ENCODE measurements around the gene DDHD1.
"Not testable (repeated sequence)": the region's sequence is repeated elsewhere in the genome, so short reads cannot be mapped to it uniquely, and the experiment has no call there.

The DDHD1 gene

DNA sequence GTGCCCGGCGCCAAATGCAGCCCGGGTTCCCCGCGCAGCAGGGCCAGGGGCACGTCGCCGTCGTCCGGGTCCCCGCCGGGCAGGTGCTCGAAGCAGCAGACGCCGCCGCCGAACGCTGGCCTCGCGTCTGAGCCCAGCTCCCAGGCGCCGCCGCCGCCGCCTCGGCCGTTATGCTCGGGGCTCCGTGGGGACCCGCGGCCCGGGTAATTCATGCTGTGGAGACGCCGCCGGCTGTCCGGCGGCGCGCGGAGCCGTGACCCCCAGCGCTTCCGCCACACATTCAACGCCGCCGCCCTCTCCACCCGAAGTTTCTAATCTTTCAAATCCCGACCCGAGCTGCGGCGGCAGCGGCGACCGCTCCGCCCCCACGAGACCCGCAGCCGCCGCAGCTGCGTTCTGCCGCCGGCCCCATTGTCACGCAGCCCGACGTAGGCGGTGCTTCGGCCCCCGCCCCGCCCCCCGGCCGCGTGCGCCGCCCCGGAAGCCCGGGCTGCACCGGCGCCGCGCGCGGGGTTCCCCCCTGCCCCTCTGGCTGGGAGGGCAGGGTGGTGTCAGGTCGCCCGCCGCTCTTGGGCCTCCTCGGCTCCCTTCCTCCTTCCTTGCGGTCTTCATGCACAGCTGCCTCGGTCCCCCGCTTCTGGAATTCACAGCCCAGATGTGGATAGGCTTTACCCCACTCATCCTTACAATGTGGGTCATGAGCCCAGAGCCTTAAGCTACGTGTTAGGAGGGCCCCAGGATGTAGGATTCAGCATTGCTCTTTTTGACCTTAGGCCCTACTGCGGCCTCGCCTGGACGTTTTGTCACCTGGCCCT, at the start of gene DDHD1:
DDHD1 (minus strand) TSS at position 437 of the 815 bp plus-strand sequence; CDS start at position 212, 225 bp downstream.
- peak; percentile 81 for DNase-seq

DNA sequence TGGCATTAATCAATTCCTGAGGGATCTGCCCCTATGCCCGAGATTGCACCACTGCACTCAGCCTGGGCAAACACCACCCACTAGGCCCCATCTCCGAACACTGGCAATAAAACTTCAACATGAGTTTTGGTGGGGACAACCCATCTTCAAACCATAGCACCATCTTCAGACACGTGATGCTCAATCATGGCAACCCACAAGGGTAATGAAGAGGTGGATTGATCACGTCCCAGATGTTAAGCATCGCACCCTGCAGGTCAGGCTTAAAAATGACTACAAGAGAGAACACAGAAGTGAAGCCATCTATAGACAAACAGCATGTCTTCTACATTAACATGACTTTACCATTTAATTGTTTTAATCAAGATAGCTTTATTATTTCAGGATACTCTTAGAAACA, 42.8 kb upstream of the DDHD1 start:
- no peak for DNase-seq

DNA sequence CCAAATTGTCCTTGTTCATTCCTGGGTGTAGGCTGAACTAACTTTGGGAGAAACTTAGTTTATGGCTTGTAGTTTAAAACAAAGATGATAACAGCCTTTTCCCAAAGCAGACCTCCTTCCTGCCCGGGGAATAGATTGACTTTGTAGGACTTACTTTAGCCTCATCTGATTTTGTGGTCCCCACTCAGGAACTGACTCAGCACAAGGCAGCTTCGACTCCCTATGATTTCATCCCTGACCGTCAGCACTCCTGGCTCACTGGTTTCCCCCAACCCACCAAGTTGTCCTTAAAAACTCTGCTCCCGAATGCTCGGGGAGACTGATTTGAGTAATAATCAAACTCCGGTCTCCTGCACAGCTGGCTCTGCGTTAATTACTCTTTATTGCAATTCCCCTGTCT, 40.1 kb upstream of the DDHD1 start:
- no peak for DNase-seq

DNA sequence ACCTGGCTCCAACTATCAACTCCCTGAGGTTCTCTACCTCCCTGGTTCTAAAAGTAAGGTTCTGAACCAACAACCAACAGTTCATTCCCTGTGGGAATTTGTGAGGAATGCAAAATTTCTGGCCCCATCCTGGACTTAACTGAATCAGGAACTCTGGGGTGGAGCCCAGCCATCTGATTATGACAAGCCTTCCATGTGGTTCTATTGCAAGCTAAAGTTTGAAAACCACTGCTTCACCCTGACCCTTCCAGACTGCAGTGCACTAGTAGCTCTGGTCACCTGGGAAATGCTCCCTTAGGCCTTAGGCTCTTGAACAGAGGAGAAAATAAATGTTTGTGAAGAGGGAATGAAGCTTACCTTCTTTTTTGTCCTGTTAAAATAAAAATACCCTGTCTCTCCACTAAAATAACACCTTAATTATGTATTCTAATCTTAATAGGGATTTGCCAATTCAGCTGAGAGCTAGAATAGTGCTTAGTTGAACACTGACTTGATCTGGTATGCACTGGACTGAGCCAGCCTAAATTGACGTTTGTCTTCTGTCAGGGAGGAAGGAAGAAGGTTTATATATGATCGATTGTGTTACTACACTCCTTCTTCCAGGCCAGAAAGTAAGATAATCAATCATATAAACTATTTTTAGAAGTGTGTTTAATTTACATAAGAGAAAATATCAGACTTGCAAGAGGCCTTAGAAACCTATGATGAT, 39.1 kb upstream of the DDHD1 start:
- DNase-seq: no peak

DNA sequence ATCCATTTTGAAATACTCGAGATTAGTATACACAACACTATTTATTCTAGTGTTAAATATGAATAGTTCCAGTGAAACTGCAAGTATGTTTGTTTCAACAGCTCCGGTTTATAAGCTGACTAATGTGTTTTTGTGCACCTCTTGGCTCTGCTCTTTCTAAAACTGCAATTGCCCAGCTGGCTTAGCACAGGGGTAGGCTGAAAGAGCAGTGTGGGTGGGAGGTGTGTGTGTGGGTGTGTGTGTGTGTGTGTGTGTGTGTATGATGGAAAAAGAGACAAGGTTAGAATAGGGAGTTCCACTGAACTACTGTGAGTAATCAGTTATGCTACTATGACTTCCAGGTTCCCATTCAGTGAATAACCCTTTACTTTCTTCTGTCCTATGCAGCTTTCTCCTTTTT, 37.8 kb upstream of the DDHD1 start:
- no peak for DNase-seq

DNA sequence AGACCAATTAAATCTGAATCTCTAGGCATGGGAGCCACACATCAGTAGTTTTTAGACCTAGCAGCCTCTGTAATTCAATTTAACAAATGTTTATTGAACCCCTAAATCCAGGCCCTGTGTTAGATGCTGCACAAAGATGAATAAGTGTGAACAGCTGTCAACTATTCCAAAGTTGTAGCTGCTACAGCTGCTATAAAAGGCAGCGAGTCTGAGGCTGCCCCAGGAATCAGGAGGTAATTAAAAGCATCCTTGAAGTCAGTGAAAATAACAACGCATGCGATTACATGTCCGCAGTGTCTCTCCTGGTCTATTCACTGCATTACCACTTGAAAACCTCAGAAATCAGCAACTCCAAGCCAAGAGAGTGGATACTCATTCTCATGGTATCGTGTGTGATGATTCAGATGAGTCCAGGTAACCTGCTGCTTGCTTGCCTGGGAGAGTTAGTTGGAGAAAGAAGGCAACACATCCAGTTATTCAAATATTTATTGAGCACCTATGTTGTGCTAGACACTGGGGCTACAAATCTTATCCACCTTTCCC, 34.9 kb upstream of the DDHD1 start:
- DNase-seq: no peak

DNA sequence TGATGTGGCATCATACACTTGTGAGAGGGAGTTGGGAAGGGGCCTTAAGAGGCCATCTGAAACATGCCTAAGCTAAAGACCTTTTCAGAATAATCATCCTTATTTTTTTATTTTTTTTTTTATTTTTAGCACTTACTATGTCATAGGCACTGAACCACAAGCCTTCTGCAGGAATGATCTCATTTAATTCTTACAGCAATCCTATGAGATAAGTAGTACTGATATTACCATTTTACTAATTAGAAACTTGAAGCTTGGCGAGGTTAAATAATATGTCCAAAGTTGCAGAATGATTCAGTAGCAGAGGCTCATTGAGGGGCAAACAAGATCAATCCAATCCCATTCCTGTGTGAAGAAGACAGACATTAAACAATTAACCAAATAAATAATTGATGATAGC, 33.4 kb upstream of the DDHD1 start:
- no peak for DNase-seq

DNA sequence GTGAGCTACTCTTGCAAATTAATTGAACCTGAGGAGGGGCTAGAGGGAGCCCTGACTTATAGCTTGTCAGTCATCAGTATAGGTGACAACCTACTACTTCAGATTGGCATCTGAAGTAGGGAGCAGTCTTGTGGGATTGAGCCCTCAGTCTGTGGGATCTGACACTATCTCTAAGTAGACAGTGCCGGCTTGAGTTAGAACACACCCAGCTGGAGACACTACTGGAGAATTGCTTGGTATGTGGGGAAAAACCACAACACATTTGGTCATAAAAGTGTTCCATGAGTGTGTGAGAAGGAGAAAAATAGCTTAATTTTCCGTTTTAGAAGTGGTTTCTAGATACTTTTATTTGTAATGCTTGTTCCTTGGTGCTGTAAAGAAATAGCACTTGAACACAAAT, 30.5 kb upstream of the DDHD1 start:
- DNase-seq: no peak

DNA sequence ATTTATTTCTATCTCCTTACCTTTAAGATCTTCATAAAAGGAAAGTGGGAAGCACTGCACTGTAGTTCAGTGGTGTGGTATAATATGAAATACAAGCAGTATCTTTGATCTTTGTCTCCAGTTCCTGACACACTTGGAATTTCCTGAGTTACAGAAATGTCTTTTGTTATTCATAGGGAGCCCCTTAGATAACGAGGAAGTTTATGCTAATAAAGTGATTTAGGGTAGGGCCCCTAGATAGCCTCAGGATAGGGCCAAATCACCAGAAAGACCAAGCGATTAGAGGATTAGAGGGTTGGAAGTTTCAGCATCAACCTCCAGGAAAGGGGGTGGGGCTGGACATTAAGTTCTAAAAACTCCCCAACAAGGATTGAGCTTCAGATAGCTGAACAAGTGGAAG, 29.9 kb upstream of the DDHD1 start:
- no peak for DNase-seq

DNA sequence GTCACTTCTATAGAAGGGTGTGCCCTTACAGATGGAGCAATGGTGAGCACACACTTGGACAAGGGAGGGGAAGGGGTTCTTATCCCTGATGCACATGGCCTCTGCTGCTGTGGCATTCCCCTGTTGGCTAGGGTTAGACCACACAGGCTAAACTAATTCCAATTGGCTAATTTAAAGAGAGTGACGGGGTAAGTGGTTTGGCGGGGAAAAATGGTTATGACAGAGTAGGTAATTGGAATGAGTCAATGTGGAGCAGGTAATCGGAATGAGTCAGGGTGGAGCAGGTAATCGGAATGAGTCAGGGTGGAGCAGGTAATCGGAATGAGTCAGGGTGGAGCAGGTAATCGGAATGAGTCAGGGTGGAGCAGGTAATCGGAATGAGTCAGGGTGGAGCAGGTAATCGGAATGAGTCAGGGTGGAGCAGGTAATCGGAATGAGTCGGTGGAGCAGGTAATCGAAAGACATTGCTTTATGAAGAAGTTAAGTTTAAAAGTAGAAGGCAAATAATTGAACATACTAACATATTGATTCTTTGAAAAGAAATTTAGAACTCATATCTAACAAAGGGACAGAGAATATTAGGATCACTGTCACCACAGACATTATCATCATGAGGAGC, 28.4 kb upstream of the DDHD1 start:
- DNase-seq: not testable (repeated sequence)

DNA sequence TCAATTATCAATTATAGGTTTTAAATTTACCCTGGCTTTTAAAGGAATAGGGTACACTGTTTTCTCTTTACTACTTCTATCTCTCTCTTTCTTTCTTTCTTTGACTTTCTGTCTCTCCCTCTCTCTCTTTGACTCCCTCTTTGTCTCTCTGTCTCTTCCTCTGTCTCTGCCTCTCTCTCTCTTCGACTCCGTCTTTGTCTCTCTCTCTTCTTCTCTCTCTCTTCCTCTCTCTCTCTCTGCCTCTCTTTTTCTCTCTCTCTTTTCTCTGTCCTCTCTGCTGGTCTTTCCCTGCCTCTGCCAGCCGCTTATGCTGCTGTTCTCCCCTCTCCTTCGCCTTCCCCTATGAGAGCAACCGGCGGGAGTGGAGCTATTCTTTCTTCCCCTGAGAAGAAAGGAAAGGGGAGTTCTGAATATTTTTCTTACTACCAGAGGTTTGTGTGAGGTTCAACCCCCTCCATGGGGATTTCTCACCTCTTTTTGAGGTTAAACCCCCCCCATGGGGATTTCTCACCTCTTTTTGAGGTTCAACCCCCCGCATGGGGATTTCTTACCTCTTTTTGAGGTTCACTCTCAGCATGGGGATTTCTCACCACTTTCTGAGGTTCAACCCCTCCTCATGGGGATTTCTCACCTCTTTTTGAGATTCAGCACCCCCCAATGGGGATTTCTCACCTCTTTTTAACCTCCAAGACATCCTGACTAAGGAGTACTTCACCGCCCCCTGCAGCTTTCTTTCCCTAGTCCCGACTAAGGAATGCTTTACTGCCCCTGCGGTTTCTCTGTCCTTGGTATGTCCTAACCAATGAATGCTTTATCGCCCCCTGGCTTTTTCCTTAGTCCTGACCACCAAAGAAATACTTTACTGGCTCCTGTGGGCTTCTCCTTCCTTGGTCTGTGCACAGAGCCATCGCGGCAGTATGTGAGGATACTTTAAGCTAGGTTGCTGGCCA, 27.4 kb upstream of the DDHD1 start:
- peak; percentile 9 for DNase-seq

DNA sequence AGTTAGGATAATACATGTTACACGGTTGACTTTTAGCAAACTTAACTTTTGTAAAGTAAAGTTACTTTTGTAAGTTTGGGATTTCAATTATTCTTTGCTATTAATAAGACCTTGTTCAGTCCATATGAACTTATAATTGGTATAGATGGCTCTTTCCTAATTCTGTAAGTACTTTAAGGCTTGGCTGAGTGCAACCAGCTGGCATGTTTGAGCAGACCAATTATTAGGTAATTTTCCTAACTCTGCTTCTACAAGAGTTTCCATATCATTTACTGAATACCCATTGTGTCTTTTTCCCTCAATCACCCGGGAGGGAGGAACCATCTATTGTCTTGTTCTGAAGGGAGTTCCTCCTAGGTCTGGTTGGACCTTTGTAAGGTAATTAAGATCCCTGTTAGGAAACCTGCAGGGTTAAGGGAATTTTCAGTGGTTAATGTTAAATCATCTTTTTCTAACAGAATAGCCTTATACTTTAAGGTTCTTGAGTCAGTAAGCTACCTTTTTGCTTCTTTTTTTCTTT, 26.4 kb upstream of the DDHD1 start:
- not testable (repeated sequence) for DNase-seq

DNA sequence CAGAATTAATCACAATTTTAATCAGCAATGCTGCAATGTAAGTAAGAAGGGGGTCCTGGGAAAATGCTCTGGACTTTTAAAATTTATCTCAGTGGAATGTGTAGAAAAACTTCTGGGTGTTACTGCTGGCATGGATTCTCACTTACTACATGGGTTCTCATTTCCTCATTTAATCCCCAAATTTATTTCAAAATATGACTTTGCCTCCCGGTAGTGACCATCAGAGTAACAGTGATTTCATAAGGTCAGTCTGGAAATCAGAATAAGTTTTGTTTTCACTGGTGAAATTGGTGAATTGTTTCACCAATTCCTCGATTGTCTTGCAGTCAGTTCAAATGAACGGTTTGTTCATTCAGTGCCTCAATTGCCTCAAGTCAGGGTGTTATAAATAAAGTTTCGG, 22.3 kb upstream of the DDHD1 start:
- no peak for DNase-seq

DNA sequence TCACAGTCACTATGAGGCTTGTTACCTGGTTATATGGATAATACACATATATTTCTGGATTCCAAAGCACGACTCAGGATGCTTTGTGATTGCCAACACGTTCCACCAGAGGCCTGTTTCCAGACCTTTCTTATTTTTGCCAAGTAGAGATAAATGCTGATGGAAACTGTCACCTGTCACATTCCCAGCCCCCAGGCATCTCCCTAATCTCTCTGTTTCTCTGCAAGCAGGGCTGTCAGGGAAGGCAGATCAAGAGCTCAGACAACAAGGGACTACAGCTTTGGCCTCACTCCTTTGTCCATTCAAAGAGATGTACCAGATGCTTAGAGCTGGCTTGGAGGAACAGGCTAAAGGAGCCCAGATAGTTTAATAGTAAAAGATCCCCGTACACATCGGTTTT, 21.8 kb upstream of the DDHD1 start:
- DNase-seq: no peak

DNA sequence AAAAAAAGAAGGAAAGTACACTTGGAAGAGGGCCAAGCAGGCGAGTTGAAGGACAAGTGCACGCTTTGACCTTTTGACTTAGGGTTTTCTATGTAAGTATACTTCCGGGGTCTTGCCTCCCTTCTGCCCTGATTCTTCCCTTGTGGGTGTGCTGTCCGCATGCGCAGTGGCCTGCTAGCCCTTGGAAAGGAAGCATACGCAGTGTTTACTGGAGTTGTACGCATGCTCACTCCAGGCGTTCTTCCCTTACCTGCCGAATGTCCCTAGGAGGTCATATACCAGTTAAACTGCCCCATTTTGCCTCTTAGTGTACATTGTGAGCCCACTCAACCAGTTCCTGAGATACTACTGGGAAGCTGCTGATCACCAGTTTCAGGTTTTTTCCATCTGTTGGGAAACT, 15.7 kb upstream of the DDHD1 start:
- DNase-seq: no peak

DNA sequence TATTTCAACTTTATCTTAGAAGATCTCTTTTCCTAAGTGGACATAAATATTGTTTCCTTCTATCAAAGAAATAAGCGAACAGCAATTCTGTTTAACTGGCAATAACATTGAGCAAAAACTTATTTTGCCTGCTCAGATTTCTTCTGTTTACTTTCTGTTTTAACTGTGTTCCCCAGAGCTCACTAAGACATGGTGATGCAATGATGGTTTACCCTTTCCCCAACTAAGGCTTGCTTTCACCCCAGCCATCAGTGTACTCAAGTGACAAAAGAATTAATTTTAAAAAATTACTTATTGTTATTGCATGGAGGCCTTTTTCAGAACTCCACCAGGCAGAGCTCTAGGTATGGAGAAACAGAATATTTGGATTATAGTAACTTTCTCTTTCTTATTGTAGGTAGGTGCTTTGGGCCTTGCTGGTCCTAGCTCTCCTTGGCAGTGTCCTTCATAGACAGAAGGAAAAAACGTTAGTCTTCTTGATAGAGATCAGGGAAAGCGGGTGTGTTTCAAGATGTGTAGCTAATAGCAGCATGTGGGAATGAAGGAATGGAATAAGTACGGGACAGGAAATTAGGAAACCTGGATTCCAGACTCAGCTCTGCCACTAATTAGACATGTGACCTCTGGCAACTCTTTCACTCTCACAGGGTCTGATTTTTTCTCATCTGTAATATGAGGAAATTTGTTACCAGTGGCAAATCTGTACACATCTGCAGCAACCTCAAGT, 14.6 kb upstream of the DDHD1 start:
- DNase-seq: no peak

DNA sequence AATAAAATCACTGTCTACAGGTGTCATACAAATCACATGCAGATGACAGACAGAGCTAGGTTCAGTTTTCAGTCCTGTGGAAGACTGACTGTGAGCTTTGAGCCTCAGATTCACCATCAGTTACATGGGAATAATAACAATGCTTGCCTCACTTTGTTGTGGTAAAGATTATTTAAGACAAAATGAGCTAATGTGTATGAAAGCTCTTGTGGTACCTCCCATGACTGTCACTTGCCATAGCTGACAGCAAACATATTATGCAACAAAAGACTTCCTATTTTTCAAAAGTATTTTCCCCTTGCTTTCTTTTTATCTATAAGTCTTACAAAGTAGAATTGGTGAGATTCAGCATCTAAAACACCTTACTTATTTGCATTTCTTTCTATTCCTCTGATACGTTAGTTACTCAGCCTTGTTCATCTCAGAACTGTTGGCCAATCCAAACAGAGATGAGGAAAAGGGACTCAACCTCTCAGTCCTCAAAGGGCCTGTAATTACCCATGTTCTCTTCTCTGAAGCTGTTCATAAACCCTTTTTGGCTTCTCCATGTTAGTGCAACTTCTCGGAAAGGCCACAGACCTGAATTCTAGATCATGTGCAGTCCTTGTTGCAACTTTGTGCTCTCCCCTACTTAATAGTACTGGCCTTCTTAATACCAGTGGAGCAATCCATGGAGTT, 8.8 kb upstream of the DDHD1 start:
- no peak for DNase-seq

DNA sequence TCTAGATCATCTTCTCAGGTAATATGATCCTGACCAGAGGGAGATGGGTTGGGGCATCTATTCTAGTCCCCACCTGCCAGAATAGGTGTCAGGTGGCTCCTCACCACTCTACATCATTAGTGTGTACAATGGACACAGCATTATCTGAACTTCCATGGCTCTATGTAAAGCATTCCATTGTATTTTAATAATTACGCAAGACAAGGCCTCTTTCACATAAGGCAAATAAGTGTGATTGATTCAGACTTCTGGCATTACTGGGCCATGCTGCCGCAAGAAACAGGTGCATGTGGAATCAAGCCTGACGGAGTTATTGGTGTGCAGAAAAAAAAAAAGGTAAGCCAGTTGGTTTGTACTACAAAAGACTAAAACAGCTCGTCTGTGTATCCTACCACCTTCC, 3.1 kb upstream of the DDHD1 start:
- DNase-seq: no peak

DNA sequence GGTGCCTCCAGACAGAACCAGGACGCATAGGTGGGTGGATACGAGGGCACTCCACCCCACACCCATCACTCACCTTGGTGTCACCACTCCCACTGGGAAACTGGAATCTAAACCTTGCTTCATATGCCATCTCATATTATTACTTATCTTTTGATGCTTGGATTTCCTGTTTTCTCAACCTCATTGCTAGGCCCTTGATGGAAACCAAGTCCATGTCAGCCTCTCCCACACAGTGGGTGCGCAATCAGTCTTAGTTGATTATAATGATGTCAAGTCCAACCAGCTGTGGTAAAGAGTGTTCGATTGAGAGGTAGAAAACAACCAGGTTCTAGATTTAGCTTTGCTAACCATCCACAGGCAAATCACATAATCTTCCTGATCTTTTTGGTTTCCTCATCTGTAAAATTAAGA, 584 bp upstream of the DDHD1 start:
- DNase-seq: no peak

DNA sequence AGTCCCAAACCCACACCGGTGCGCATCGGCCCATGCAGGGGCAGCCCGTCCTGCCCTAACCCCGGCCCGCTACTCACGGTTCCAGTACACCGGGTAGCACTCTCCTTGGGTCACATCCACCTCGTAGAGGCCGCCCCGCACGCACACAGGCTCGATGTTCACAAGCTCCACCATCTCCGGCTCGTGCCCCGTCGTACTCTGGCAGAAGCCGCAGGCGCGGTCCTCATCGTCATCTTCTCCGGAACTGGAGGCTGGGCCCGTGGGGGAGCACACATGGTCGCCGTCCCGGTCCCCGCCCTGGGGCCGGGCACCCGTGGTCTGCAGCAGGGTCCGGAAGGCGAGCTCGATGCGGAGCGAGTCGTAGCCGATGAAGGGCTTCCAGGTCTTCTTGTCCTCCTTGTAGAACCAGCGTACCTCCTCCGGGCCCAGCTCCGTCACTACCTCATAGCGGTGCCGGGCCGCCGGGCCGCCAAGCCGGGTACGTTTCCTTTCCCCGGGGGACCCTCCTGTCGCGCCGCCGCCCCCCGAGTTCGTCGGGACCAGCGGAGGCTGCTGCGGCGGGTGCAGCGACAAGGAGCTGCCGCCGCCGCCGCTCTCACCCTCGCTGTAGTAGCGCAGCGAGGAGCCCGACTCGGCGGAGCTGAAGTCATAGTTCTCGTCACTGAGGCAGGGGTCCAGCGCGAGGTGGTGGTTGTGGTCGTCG, 788 bp downstream of the DDHD1 start:
- peak; percentile 68 for DNase-seq
